Fibroblast of lung (primary cell): ENCODE measurements around the gene TSSK3. TPM values are rescaled to one million over a fixed set of nuclear protein-coding genes. Genes with fewer than 3 reads are reported as not detected.

Experiments used
- DNase-seq, 2 donors: peaks; one replicate each; pipeline versions ENCODE4 v3.0.0 to v3.0.0-alpha.2; 2010; ENCODE audit warnings: low read depth in 2 of 2
- H2AFZ ChIP-seq: 2 replicates; pipeline ENCODE4 v1.5.1; 2012; ENCODE audit warnings: low read length, control low read depth, inconsistent platforms
- H3K27ac ChIP-seq: 2 replicates; pipeline ENCODE4 v1.5.1; 2011; ENCODE audit warnings: low read length, control low read depth; ENCODE audit not compliant: insufficient read depth
- H3K27me3 ChIP-seq: 2 replicates; pipeline ENCODE4 v1.5.1; 2011; ENCODE audit warnings: mild to moderate bottlenecking, low read length; ENCODE audit not compliant: control insufficient read depth, insufficient read depth
- H3K36me3 ChIP-seq: 2 replicates; pipeline ENCODE4 v1.5.1; 2011; ENCODE audit warnings: low read length; ENCODE audit not compliant: control insufficient read depth, insufficient read depth
- H3K4me1 ChIP-seq: 2 replicates; pipeline ENCODE4 v1.5.1; 2011; ENCODE audit warnings: low read length; ENCODE audit not compliant: control insufficient read depth, insufficient read depth; ENCODE audit errors: extremely low read depth
- H3K4me2 ChIP-seq: 2 replicates; pipeline ENCODE4 v1.5.1; 2011; ENCODE audit warnings: low read length, control low read depth; ENCODE audit not compliant: insufficient read depth; ENCODE audit errors: extremely low read depth
- H3K4me3 ChIP-seq, 4 experiments: fragments of 200-600 bp in 1 of 4; sonication (generic) in 1 of 4; replicated peaks in 1 of 4; 2 replicates each; pipeline ENCODE4 v1.5.1; 2011 to 2016; ENCODE audit warnings: low read length in 4 of 4, low read depth in 3 of 4, mild to moderate bottlenecking in 3 of 4, control low read depth in 2 of 4, inconsistent platforms in 1 of 4, mixed read lengths in 1 of 4; ENCODE audit not compliant: insufficient read depth in 1 of 4; ENCODE audit errors: control extremely low read depth in 1 of 4
- H3K79me2 ChIP-seq: 2 replicates; pipeline ENCODE4 v1.5.1; 2012; ENCODE audit warnings: mild to moderate bottlenecking, low read length, inconsistent platforms; ENCODE audit not compliant: control insufficient read depth, insufficient read depth
- H3K9ac ChIP-seq: 2 replicates; pipeline ENCODE4 v1.5.1; 2011; ENCODE audit warnings: mild to moderate bottlenecking, low read length, control low read depth; ENCODE audit not compliant: insufficient read depth
- H3K9me3 ChIP-seq: 2 replicates; pipeline ENCODE4 v1.5.1; 2012; ENCODE audit warnings: low read depth, low read length; ENCODE audit not compliant: control insufficient read depth, insufficient read depth
- H4K20me1 ChIP-seq: 2 replicates; pipeline ENCODE4 v1.5.1; 2011; ENCODE audit warnings: low read length; ENCODE audit not compliant: control insufficient read depth, insufficient read depth; ENCODE audit errors: extremely low read depth
- CTCF ChIP-seq, 2 donors: IDR thresholded peaks in 1 of 2; conservative IDR thresholded peaks in 1 of 2; 1 replicate in 1 of 2; 2 replicates in 1 of 2; pipeline ENCODE4 v1.5.1; 2011 to 2012; ENCODE audit warnings: low read length in 2 of 2, control low read depth in 1 of 2, inconsistent platforms in 1 of 2, low read depth in 1 of 2, mild to moderate bottlenecking in 1 of 2
- EZH2 ChIP-seq: IDR thresholded peaks from 2 replicates; pipeline ENCODE4 v1.5.1; 2012; ENCODE audit warnings: low read length, control low read depth, mild to moderate bottlenecking; ENCODE audit errors: missing control alignments
- polyA plus RNA-seq, 2 donors: library from polyadenylated mRNA; depleted of rRNA in 1 of 2; stranded (reverse) in 1 of 2; unstranded in 1 of 2; fragments of >200 nt; gene quantifications; 2 replicates each; pipeline ENCODE4 v1.2.1, GENCODE V29; 2011 to 2012; ENCODE audit warnings: missing spikeins in 1 of 2
- total RNA-seq: library from RNA; depleted of rRNA; stranded (reverse); fragments of >200 nt; gene quantifications from 2 replicates; pipeline ENCODE4 v1.2.1, GENCODE V29; 2014

Gene TSSK3
- total and polyA plus RNA-seq, 2 donors (not counting 1 experiment from before 2014, with no cell fraction given): 0.50 to 0.58 TPM

GRCh38 chr1:32339363-32339978 lies 22.9 kb upstream of the TSSK3 start:
- peaks cover 3% of the 10 kb centered on the region for H3K27me3 ChIP-seq
- H3K4me1 ChIP-seq: peaks cover 3% of the 10 kb centered on the region
- peaks cover 2% of the 10 kb centered on the region for H3K79me2 ChIP-seq
- H3K4me3 ChIP-seq: no peak overlapping the region
- H3K27ac ChIP-seq: no peak overlapping the region
- no peak overlapping the region for H3K4me2 ChIP-seq
- no peak overlapping the region for H2AFZ ChIP-seq
- TF ChIP-seq CTCF (conservative IDR thresholded peaks at IDR 0.05 in 1 of 2, IDR thresholded peaks at IDR 0.05 in 1 of 2; ENCODE audit: low read depth in 1 of 2, low read length in 2 of 2) (no peak), EZH2 (no peak)
- no peaks in the 10 kb centered on the region for H3K36me3 ChIP-seq
- no peak overlapping the region for H3K9ac ChIP-seq
- H4K20me1 ChIP-seq: no peaks in the 10 kb centered on the region
- DNase-seq: peak; percentile 17 to 71
- H3K9me3 ChIP-seq: no peaks in the 10 kb centered on the region

DNA sequence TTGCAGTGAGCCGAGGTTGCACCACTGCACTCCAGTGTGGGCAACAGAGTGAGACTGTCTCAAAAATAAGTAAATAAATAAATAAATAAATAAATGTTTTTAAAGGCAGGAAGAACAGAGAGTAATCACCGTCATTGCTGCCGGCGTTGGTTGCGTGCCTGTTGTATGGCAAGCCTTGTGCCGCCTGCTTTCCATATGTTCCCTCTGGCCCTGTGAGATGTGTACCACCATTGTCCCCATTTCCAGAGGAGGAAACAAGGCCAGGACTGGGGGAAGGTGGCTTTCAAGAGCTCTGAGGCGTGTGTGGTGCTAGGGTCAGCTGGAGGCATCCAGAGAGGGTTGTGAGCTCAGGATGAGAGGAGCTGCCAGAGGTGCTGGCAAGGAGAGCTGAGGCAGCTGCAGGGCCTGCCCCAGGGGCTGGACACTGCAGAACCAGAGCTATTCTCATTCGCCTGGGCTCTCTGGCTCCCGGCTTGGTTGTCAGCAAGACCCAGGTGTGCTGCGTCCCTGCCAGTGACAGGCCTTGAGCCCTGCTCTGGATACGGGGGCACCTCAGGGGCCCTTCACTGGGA lies 21.1 kb upstream of the TSSK3 start:
- Histone ChIP-seq H3K9ac (no peak overlapping the region), H3K9me3 (no peaks in the 10 kb centered on the region), H3K27me3 (peaks cover 3% of the 10 kb centered on the region), H3K27ac (no peak overlapping the region), H4K20me1 (no peaks in the 10 kb centered on the region), H3K4me1 (peaks cover 3% of the 10 kb centered on the region), H3K36me3 (no peaks in the 10 kb centered on the region), H3K4me3 (no peak overlapping the region), H3K79me2 (no peaks in the 10 kb centered on the region), H2AFZ (no peak overlapping the region), H3K4me2 (no peak overlapping the region)
- no peak for DNase-seq
- TF ChIP-seq EZH2 (no peak), CTCF (conservative IDR thresholded peaks at IDR 0.05 in 1 of 2, IDR thresholded peaks at IDR 0.05 in 1 of 2; ENCODE audit: low read depth in 1 of 2, low read length in 2 of 2) (no peak)

DNA sequence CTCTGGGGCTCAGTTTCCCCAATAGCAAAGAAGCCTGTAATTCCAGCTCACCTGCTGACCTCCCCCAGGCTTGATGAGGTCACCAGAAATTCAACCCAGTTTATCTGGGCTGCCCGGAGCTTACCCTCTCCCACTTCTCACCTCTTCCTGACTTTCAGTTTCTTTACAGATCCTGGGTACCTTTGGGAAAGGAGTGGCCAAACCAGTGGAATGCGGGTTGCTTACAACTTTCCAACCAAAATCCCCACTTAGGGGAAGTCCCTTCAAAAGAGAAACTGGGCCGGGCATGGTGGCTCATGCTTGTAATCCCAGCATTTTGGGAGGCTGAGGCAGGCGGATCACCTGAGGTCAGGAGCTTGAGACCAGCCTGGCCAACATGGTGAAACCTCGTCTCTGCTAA lies 20.4 kb upstream of the TSSK3 start:
- no peak overlapping the region for H2AFZ ChIP-seq
- H3K79me2 ChIP-seq: no peaks in the 10 kb centered on the region
- H3K36me3 ChIP-seq: no peaks in the 10 kb centered on the region
- H4K20me1 ChIP-seq: no peaks in the 10 kb centered on the region
- no peaks in the 10 kb centered on the region for H3K27me3 ChIP-seq
- H3K4me1 ChIP-seq: peaks cover 1% of the 10 kb centered on the region
- no peak overlapping the region for H3K9ac ChIP-seq
- no peak overlapping the region for H3K4me2 ChIP-seq
- H3K4me3 ChIP-seq: no peak overlapping the region
- no peaks in the 10 kb centered on the region for H3K9me3 ChIP-seq
- no peak overlapping the region for H3K27ac ChIP-seq
- no peak for DNase-seq
- TF ChIP-seq EZH2: no peak
- TF ChIP-seq CTCF (conservative IDR thresholded peaks at IDR 0.05 in 1 of 2, IDR thresholded peaks at IDR 0.05 in 1 of 2; ENCODE audit: low read depth in 1 of 2, low read length in 2 of 2): no peak
